Stimulated activated CD4-positive, alpha-beta T cell treated with anti-CD3 and anti-CD28 coated beads, Interleukin-12 subunit alpha, Interleukin-12 subunit beta, amount 100 ng/mL, for 24 hours (primary cell): Measurements from ENCODE around the gene ADGRF3.
"Not testable (repeated sequence)": the region's sequence is repeated elsewhere in the genome, so short reads cannot be mapped to it uniquely, and the experiment has no call there.

Source experiments
- DNase-seq, 2 experiments: peaks; one replicate each; pipeline ENCODE4 v3.0.0-alpha.2; 2020; ENCODE audit warnings: low read depth in 2 of 2

The ADGRF3 gene

DNA sequence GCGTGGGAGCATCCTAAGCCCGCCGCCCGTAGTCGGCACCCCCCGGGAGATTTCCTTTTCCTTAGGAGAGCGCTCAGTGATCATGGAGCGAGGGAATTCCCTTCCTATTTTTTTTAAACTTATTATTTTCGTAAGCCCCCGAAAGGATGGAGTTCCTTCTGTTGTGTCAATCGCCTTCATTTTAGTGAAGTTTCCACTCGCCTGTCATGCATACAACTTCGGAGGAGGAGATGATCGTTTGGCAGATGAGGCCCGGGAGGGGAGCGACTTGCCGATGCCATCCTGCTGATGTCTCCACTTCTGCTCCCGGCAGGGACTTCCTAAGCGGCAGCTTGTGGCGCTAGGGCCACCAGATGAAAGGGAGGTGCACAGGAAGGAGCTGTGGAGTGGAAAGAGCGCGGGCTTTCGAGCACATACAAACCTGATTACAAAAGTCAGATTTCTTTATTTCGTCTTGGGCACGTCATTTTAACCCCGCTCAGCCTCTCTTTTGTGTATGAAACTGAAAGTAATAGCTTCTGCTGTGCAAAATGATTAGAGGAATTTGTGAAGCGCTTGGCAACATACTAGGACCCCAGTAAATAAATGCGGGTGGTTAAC lies at the start of gene ADGRF3:
Gene ADGRF3, minus strand, starts transcription at position 336 of the 600 bp plus-strand sequence. CDS start 555 bp downstream, outside the sequence.
- peak; percentile 31 to 47 for DNase-seq

DNA sequence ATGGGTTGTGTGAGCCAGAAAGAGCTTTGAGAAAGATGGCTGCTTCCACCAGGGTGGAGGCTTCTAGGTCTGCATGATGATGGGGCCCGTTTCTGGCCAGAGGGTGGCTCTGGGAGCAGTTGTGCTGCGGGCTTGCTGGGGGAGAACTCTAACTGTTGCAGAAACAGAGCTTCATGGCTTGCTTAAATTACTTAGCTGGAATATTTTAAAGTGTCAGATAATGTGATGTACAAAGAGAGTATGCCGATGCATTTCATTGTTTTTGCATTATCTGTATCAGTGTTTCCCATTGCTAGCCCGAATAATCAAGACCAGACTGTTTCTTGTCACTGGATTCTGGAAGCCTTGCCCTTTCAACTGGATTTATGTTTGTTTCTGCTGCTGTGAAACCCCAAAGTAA lies 48.8 kb upstream of the ADGRF3 start:
- no peak for DNase-seq

DNA sequence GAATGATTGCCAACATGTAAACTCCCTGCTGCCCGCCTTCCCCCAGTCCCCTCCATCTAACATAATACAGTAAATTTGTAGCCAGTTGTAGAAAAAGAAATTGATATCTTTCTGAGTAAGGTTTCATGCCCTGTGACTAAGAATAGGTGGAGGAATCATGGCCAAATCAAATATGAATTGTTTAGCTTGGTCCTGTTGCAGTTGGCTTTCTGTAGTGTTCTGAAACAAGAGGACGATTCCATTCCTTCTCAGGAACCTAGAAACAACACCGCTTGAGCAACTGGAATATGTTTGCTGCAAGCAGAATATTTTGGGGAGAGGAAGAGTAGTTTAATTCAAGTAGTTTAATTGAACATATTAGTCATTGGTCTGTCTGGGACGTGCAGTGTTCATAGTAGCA lies 48.1 kb upstream of the ADGRF3 start:
- no peak for DNase-seq

DNA sequence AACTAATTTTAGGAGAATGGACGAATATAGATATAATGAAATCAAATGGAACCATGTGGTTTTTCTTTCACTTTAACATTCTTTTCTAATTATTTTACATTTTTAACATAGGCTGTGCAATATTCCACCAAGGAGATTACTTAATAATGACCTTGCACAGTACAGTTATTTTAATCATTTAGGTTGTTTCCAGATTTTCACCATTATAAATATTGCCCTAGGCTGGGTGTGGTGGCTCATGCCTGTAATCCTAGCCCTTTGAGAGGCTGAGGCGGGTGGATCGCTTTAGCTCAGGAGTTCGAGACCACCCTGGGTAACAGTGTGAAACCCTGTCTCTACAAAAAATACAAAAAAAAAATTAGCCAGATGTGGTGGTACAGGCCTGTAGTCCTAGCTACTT lies 40.6 kb upstream of the ADGRF3 start:
- no peak for DNase-seq

DNA sequence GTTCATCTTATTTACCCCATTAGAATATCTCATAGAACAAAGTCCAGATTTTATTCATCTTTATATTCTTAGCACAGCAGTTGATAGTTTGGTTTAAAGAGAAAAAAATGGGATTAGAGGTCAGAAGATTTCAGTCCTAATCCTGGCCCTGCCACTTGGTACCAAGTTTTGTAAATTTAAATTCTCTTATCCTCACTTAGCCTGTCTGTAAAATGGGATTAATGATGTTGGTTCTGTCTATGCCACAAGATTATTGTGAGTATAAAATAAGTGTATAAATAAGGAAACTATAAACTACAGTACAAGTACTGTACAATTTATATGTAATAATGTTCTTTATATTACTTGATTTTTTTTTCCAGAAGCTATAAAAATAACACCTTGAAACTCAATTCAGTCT lies 38.0 kb upstream of the ADGRF3 start:
- DNase-seq = no peak

GRCh38 chr2:26384183-26384582 lies 37.6 kb upstream of the ADGRF3 start:
- DNase-seq = no peak

GRCh38 chr2:26382564-26382963 lies 36.0 kb upstream of the ADGRF3 start:
- no peak for DNase-seq

GRCh38 chr2:26380281-26380680 lies 33.7 kb upstream of the ADGRF3 start:
- no peak for DNase-seq

GRCh38 chr2:26376799-26377198 lies 30.2 kb upstream of the ADGRF3 start:
- no peak for DNase-seq

GRCh38 chr2:26370909-26371308 lies 24.3 kb upstream of the ADGRF3 start:
- not testable (repeated sequence) for DNase-seq

- not testable (repeated sequence) for DNase-seq
Measured at GRCh38 chr2:26369664-26370063, 23.1 kb upstream of the ADGRF3 start.

GRCh38 chr2:26366957-26367356 lies 20.4 kb upstream of the ADGRF3 start:
- no peak for DNase-seq

DNA sequence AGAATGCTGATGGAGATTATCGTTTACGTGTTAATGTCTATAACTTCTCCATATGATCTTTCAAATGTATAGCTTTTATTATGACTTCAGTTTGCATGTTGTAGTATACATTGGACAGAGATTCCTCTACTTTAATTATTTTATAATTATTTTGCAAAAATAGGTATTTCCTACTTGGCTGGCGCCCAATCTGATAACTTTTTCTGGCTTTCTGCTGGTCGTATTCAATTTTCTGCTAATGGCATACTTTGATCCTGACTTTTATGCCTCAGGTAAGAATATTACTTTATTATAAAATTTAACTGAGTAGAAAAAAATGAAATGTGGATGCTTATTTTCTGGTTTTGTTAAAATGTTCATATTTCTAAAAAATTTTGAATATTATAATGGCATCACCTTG lies 18.1 kb upstream of the ADGRF3 start:
- DNase-seq = no peak

- DNase-seq = no peak
Measured at GRCh38 chr2:26363958-26364357, 17.4 kb upstream of the ADGRF3 start.

- no peak for DNase-seq
Measured at GRCh38 chr2:26363323-26363722, 16.7 kb upstream of the ADGRF3 start.

DNA sequence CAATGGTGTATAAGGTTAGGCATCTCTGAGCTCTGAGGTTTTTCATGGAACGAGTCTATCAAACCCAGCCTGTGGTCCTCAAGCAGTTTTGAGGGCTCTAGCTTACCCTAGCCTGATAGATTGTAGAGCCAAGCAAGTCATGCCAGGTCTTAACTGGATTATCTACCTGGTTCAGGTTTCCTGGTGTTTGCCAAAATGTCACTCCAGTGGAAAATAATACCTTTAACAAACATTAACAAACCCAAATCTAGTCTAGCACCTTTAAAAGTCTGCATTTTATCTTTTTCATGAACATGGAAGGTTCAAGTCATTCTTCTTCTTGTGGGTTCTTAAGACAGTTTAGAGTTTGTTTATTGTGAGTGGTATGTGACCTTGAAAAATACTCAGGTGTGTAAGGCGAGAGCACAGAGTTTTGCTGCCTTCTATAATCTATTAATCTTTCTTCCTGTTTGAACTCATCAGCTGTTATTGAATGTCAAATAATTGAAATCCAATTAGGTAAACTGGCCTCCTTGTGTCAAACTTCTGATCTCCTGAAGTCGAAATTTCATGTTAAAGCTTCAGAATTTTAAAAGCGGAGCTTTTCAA lies 13.4 kb upstream of the ADGRF3 start:
- no peak for DNase-seq

- DNase-seq = no peak
Measured at GRCh38 chr2:26356771-26357170, 10.2 kb upstream of the ADGRF3 start.

- no peak for DNase-seq
Measured at GRCh38 chr2:26356111-26356510, 9.5 kb upstream of the ADGRF3 start.

DNA sequence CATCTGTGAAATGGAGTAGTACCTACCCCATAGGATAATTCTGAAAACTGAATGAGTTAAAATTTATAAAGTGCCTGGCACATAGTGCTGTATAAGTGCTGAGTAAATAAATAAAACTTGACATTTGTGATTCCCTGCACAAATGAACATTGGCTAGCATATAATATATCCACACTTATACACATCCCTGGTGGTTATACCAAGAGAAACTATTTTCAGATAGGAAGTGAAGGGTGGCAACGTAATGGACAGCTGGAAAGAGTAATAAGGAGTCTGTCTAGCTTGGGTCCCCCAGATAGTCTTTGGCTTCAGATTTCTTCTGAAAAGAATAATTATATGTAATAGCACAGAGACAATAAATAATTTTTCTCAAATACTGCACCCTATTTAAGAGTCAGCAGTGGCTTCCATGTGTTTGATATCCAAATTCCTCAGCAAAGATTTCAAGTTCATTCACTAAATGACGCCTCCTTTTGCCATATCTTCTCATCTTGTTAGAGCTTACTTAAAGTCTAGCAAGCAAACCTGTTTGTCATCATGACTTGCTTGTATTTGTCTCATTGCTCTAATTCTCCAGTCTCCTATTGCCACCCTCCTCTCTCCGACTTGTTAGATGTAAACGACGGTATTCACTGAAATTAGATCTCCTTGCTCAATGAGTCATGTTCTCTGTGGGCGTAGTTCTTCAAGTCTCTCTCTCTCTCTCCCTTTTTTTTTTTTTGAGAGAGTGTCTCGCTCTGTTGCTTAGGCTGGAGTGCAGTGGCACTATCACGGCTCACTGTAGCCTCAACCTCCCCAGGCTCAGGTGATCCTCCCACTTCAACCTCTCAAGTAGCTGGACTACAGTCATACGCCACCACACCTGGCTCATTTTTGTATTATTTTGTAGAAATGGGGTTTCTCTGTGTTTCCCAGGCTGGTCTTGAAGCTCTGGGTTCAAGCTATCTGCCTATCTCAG lies 8.7 kb upstream of the ADGRF3 start:
- DNase-seq = no peak

GRCh38 chr2:26354469-26354868 lies 7.9 kb upstream of the ADGRF3 start:
- not testable (repeated sequence) for DNase-seq

DNA sequence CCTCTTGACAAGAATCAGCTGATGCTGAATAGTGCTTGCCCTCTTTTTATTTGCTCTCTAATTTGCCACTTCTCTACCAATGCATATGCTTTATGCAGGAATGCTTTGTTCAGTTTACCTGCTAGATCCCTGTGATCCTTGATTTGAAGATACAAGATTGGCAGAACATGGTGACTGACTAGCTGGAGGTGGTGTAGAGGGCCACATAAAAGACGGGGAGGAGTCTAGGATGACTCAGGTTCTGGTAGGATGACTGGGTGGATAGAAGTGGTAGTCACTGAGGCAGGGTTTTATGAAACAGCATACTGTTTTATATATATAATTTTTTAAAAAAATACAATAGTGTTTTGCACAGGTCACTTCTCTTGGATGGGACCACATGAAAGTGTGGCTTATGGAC lies 6.3 kb upstream of the ADGRF3 start:
- peak in 1 of 2 experiments; percentile 11 for DNase-seq

GRCh38 chr2:26351375-26352090 lies 4.9 kb upstream of the ADGRF3 start:
- DNase-seq = no peak
